ENCODE data around the gene ZFX. TPM values are rescaled to one million over a fixed set of nuclear protein-coding genes. Genes with fewer than 3 reads are reported as not detected.
"Not testable (repeated sequence)": the region's sequence is repeated elsewhere in the genome, so short reads cannot be mapped to it uniquely, and the experiment has no call there.

ZFX gene
- polyA plus RNA-seq (2012; ENCODE audit: insufficient read depth, insufficient read length), result 6.0 TPM

GRCh38 chrX:24149351-24150050, at the start of gene ZFX:
TSS of gene ZFX (plus strand) at chrX:24149729. CDS start at chrX:24172743, 23,014 bp downstream.
- no peak for DNase-seq (ENCODE audit: low read depth, low spot score)

GRCh38 chrX:24100713-24101112, 48.8 kb upstream of the ZFX start:
- peak; percentile 7 for DNase-seq (ENCODE audit: low read depth, low spot score)
- H3K4me3 ChIP-seq (ENCODE audit: low read length), result no peak overlapping the region

More at GRCh38 chrX:24149351-24150050, at the start of gene ZFX:
- H3K4me3 ChIP-seq (ENCODE audit: low read length), result peak within 1 kb of the TSS; percentile 69

- H3K4me3 ChIP-seq (ENCODE audit: low read length), result no peak overlapping the region
- DNase-seq (ENCODE audit: low read depth, low spot score), result no peak
Observed at GRCh38 chrX:24110069-24110468, 39.5 kb upstream of the ZFX start.

- DNase-seq (ENCODE audit: low read depth, low spot score), result no peak
Observed at GRCh38 chrX:24113181-24113580, 36.3 kb upstream of the ZFX start.

GRCh38 chrX:24117258-24117657, 32.3 kb upstream of the ZFX start:
- no peak overlapping the region for H3K4me3 ChIP-seq (ENCODE audit: low read length)
- DNase-seq (ENCODE audit: low read depth, low spot score), result no peak

More at GRCh38 chrX:24113181-24113580, 36.3 kb upstream of the ZFX start:
- no peak overlapping the region for H3K4me3 ChIP-seq (ENCODE audit: low read length)

GRCh38 chrX:24124244-24124799, 25.2 kb upstream of the ZFX start:
- H3K4me3 ChIP-seq (ENCODE audit: low read length), result no peak overlapping the region
- no peak for DNase-seq (ENCODE audit: low read depth, low spot score)

GRCh38 chrX:24125028-24125612, 24.4 kb upstream of the ZFX start:
- no peak for DNase-seq (ENCODE audit: low read depth, low spot score)
- H3K4me3 ChIP-seq (ENCODE audit: low read length), result no peak overlapping the region

GRCh38 chrX:24131476-24131875, 18.1 kb upstream of the ZFX start:
- no peak for DNase-seq (ENCODE audit: low read depth, low spot score)

GRCh38 chrX:24133312-24133711, 16.2 kb upstream of the ZFX start:
- DNase-seq (ENCODE audit: low read depth, low spot score), result no peak
- H3K4me3 ChIP-seq (ENCODE audit: low read length), result no peak overlapping the region

More at GRCh38 chrX:24131476-24131875, 18.1 kb upstream of the ZFX start:
- H3K4me3 ChIP-seq (ENCODE audit: low read length), result no peak overlapping the region

- H3K4me3 ChIP-seq (ENCODE audit: low read length); DNase-seq (ENCODE audit: low read depth, low spot score): not testable (repeated sequence)
Observed at GRCh38 chrX:24135768-24136167, 13.8 kb upstream of the ZFX start.

- DNase-seq (ENCODE audit: low read depth, low spot score), result no peak
Observed at GRCh38 chrX:24137192-24137591, 12.3 kb upstream of the ZFX start.

GRCh38 chrX:24143982-24144381, 5.5 kb upstream of the ZFX start:
- not testable (repeated sequence) for H3K4me3 ChIP-seq (ENCODE audit: low read length); DNase-seq (ENCODE audit: low read depth, low spot score)

More at GRCh38 chrX:24137192-24137591, 12.3 kb upstream of the ZFX start:
- H3K4me3 ChIP-seq (ENCODE audit: low read length), result no peak overlapping the region

GRCh38 chrX:24144528-24144927, 5.0 kb upstream of the ZFX start:
- DNase-seq (ENCODE audit: low read depth, low spot score), result no peak
- H3K4me3 ChIP-seq (ENCODE audit: low read length), result no peak overlapping the region

GRCh38 chrX:24145303-24146186, 4.0 kb upstream of the ZFX start:
- no peak overlapping the region for H3K4me3 ChIP-seq (ENCODE audit: low read length)
- DNase-seq (ENCODE audit: low read depth, low spot score), result no peak

GRCh38 chrX:24146283-24146949, 3.1 kb upstream of the ZFX start:
- DNase-seq (ENCODE audit: low read depth, low spot score), result no peak
- no peak overlapping the region for H3K4me3 ChIP-seq (ENCODE audit: low read length)

GRCh38 chrX:24147165-24147564, 2.4 kb upstream of the ZFX start:
- no peak overlapping the region for H3K4me3 ChIP-seq (ENCODE audit: low read length)
- no peak for DNase-seq (ENCODE audit: low read depth, low spot score)

GRCh38 chrX:24148121-24148520, 1.4 kb upstream of the ZFX start:
- no peak for DNase-seq (ENCODE audit: low read depth, low spot score)
- H3K4me3 ChIP-seq (ENCODE audit: low read length), result peak overlapping the region; percentile 57

- DNase-seq (ENCODE audit: low read depth, low spot score), result no peak
- peak overlapping the region; percentile 57 for H3K4me3 ChIP-seq (ENCODE audit: low read length)
Observed at GRCh38 chrX:24148535-24149350, 786 bp upstream of the ZFX start.
